ENCODE measurements around the gene FBXO44.

FBXO44 gene

DNA sequence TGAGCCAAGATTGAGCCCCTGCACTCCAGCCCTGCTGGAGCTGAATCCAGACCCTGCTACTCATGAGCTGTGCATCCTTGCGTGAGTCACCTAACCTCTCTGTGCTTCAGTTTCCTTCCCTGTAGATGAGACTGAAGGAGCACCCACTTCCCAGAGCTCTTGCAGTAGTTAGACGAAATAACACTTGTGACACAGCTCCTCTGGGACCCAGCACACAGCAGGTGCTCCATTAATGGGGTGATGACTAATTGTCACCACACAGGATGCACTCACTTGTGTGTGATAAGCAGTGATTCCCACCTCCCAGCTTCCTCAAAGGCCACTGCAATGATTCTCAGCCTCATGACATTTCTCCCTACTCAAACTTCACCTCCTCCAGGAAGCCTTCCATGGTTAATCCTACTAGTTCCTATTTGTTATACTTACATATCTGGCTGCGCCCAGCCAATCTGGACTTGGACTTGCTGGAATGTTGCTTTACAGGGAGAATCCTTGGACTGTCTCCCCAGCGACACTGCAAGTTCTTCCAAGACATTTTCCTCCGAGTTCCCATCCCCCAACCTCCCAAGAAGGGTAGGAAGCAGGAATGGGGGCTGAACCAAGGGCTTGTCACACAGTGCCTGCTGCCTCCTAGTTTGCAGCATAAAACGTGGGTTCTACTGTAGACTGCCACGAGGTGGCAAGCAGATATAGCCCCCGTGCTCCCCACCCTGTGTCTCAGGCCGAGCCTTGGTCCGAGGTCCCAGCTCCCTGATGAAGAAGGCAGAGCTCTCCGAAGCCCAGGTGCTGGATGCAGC, 54.1 kb downstream of the FBXO44 start:
- no peaks in the 10 kb centered on the region for H3K36me3 Mint-ChIP-seq
- DNase-seq (no peak), ATAC-seq (replicated peaks) (peak; percentile 41 to 53)
- peaks cover 4 to 8% of the 10 kb centered on the region in 2 donors for H3K27me3 Mint-ChIP-seq
- H3K4me3 Mint-ChIP-seq = no peak overlapping the region
- no peaks in the 10 kb centered on the region for H3K9me3 Mint-ChIP-seq
- H3K4me1 Mint-ChIP-seq = peaks cover 4 to 23% of the 10 kb centered on the region in 2 donors
- H3K27ac Mint-ChIP-seq = no peak overlapping the region

DNA sequence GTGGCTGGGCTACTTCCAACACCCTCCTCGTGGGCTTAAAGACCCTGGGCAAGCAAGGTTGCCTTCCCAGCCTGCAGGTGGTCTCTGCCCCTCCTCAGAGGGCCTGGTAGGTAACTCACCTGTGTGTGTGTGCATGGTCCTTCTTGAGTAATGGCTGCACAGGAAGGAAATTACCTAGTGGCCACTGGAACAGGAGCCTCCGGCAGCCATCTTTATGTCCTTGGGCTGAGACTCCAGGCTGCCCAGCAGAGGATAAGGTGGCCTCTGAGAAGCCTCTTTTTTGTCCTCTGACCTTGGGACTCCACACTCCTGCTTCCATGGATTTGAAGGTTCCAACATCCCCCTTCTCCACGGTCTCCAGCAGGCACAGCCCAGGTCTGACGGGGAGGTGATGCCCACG, 56.8 kb downstream of the FBXO44 start:
- DNase-seq (no peak), ATAC-seq (replicated peaks) (no peak)
- no peak overlapping the region for H3K4me3 Mint-ChIP-seq
- H3K27ac Mint-ChIP-seq = no peak overlapping the region
- no peaks in the 10 kb centered on the region for H3K27me3 Mint-ChIP-seq
- no peaks in the 10 kb centered on the region for H3K36me3 Mint-ChIP-seq
- no peaks in the 10 kb centered on the region for H3K9me3 Mint-ChIP-seq
- H3K4me1 Mint-ChIP-seq = peaks cover 2 to 16% of the 10 kb centered on the region in 2 donors

- DNase-seq (no peak), ATAC-seq (replicated peaks) (no peak)
- Mint-ChIP-seq H3K4me1 (peaks cover 2 to 16% of the 10 kb centered on the region in 2 donors), H3K4me3 (no peak overlapping the region), H3K36me3 (no peaks in the 10 kb centered on the region), H3K9me3 (no peaks in the 10 kb centered on the region), H3K27ac (no peak overlapping the region), H3K27me3 (no peaks in the 10 kb centered on the region)
Observed at GRCh38 chr1:11712285-11712684, 57.6 kb downstream of the FBXO44 start.

Measured in stimulated activated naive B cell treated with anti-CD40 and anti-IgM and Interleukin-4, amounts not matched to agents 10 μg/mL and 1 μg/mL and 100 μg/mL, for 72 hours (primary cell).